ENCODE measurements around the gene PRXL2A.

- TF ChIP-seq POLR2AphosphoS5 (IDR thresholded peaks at IDR 0.05; ENCODE audit: low read depth, low read length): no peak
- no peak for TF ChIP-seq POLR2A (IDR thresholded peaks at IDR 0.05; ENCODE audit: low read depth, low read length)
Observed at GRCh38 chr10:80359644-80360043, 48.7 kb upstream of the PRXL2A start.
